HL-60/S4 treated with retinoic acid at 250 ng/mL for 4 days and 3 days (cell line): ENCODE data around the gene ZNF224.

Source experiments
- in situ Hi-C: fragments of 300-500 bp; cut with MboI; formaldehyde crosslinking; loops from 2 replicates; pipeline ENCODE4 v1.7.0; 2022; ENCODE audit warnings: low sequenced_read_pairs

The ZNF224 gene

DNA sequence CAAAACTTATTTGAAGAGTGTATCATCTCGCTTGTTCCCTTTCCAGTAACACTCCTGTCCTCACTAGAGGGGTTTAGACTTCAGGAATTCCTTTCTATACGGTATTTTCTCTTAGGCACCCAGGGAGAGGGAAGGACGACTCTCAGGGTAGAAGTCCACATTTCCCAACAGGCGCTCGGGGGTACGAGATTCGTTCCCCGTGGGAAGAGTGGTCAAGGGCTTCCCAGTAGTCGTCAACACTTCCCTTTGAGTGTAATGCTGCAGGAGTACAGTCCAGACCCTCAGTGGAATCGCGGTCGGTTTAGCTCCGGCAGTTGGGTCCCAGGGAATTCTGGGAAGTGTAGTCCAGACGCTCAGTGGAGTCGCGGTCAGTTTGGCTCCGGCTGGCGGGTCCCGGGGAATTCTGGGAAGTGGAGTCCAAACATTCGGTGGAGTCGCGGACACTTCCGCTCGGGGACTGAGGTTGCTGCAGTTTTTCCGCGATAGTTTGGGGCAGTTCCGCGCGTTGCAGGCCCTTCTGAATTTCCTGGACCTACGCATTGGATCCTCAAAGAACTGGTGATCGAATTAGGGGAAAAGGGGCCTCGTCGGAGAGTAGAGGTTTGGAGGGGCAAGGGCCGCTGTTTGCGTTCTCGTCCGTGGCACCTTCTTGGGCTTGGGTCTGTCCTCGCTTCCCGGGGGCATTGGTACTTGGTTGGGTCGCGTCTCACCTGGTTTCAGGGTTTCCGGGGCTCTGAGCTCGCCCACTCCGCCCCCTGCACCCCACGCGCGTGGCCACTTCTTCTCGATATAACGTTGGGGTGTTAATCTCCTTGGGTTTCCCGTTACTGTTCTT, at the start of gene ZNF224:
TSS of gene ZNF224 (plus strand) at position 431 of the 835 bp plus-strand sequence. CDS start 3,513 bp downstream, outside the sequence.
- in situ Hi-C loops = no loop called here

DNA sequence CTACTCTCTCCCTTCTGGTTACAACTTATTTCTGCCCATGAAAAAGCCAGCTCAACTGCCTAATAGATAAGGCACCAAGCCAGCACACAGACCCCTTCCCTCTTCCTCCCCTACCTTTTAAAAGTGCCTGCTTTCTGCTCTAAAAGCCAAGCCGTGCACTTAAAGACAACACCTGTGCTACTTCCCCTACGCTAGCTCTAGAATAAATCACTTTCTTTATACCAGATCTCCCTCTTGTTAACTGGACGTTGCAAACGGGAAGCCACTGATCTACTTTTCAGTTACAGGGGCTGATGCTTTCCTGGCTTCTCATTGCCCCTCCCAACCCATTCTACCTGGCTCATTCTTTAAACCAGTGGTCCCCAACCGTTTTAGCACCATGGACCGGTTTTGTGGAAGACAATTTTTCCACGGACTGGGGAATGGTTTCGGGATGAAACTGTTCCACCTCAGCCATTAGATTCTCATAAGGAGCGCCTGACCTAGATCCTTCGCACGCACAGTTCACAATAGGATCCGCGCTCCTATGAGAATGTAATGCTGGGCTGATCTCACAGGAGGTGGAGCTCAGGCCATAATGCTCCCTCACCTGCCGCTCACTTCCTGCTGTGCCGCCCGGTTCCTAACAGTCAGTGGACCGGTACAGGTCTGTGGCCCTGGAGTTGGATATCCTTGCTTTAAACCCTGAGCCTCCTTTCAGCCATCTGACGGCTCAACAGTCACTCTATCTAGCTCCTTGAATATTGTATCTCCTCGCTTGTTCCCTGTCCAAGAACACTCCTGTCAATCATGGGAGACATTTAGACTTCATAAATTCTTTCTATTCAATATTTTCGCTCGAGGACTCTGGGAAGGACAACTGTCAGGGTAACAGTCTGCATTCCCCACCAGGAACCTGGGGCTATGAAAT, 43.2 kb upstream of the ZNF224 start:
- in situ Hi-C loops = no loop called here

DNA sequence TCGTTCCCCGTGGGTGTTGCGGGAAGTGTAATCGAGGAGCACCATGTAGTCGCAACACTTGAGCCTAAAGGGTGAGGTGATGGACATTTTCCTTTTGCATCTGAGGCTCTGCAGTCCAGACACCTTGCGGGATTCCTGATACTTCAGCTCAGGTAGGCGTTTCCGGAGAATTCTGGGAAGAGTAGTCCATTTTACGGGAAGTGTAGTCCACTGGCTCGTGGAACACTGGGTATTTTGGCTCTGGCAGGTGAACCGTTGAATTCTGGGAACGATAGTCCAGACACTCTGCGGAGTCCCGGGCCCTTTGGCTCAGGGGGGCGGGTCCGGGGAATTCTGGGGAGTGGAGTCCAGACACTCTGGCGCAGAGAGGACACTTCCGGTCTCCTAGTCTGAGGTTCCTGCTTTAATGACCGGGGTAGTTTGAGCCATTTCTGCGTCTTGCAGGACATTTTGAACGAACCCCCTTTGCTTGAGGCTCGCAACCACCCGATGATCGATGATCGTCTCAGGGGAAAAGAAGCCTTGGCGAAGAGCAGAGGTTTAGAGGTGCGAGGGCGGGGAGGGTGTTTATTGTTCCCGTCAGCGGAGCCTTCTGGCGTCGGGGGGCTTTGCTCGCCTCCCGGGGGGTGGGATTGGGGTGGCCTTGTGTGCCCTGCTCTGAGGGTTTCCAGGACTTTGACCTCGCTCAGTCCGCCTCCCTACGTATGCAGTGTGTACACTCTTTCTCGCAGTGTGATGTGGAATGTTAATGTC, 42.3 kb upstream of the ZNF224 start, which contains the start of gene ZNF223:
TSS of gene ZNF223 (plus strand) at position 387 of the 753 bp plus-strand sequence. CDS start 3,141 bp downstream, outside the sequence.
- in situ Hi-C loops = no loop called here

DNA sequence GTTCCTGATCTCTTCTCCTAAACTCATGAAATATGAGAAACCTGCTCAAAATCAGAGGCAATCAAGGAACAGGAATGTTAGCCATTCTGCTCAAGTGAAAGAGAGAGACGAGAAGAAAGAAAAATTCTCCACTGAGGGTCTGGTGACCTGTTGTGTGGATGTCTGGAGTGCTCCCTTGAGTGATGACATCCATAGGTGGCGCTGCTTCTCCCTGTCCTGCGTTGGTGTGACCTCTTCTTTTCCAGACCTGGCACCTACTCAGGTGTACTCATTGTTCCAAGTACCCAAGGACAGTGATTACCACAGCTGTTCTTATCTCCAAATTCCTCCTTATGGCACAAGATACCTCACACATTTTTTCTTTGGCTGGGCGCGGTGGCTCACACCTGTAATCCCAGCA, 38.3 kb upstream of the ZNF224 start:
- in situ Hi-C loops = no loop called here

DNA sequence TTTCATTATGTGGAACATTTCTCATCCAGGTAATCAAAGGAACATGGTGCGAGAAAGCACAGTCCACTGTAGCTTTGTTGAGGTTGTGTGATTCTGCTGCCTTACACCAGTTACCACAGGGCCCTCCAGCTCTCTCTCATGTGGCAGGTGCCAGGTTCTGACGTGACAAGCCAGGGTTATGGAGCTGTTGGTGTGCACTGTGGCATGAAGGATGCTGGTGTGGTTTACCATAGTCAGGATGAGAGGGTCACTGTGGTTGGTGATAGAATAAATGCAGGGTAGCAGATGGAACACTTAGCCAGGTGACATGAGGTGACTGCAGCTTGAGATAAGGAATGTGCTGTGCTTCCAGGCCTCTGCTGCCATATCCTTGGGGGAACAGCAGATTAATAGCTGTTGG, 34.9 kb upstream of the ZNF224 start:
- in situ Hi-C loops = no loop called here

DNA sequence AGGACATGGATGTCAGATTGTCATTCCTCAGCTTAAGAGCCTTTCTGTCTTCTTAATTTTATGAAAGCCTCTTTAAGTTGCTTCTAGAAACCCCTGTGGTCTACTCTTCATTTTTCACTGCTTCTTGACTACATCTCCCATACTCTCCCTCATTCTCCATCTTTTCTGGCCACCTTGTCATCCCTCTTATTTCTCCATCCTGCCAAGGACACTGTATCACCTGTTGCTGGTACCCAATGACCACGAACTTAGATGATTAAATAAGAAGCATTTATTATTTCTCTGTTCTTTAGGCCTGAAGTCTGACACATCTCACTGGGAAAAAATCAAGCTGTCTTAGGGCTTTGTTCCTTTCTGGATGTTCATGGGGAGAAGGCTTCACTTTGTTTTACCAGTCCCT, 33.1 kb upstream of the ZNF224 start:
- in situ Hi-C loops = no loop called here

DNA sequence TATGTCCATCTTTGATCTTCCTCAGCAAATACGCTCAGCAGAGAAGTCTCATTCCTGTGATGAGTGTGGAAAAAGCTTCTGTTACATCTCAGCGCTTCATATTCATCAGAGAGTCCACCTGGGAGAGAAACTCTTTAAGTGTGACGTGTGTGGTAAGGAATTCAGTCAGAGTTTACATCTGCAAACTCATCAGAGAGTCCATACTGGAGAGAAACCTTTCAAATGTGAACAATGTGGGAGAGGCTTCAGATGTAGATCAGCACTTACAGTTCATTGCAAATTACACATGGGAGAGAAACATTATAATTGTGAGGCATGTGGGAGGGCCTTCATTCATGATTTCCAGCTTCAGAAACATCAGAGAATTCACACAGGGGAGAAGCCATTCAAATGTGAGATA, 27.9 kb upstream of the ZNF224 start:
- in situ Hi-C loops = no loop called here

DNA sequence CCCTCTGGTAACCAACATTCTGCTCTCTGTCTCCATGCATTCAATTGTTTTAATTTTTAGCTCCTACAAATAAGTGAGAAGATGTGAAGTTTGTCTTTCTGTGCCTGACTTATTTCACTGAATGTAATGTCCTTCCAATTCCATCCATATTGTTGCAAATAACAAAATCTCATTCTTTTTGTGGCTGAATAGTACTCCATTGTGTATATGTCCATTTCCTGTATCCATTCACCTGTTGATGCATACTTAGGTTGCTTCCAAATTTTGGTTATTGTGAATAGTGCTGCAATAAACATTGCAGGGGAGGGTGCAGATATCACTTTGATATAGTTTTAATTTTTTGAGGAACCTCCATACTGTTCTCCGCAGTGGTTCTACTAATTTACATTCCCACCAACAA, 24.7 kb upstream of the ZNF224 start:
- in situ Hi-C loops = no loop called here

DNA sequence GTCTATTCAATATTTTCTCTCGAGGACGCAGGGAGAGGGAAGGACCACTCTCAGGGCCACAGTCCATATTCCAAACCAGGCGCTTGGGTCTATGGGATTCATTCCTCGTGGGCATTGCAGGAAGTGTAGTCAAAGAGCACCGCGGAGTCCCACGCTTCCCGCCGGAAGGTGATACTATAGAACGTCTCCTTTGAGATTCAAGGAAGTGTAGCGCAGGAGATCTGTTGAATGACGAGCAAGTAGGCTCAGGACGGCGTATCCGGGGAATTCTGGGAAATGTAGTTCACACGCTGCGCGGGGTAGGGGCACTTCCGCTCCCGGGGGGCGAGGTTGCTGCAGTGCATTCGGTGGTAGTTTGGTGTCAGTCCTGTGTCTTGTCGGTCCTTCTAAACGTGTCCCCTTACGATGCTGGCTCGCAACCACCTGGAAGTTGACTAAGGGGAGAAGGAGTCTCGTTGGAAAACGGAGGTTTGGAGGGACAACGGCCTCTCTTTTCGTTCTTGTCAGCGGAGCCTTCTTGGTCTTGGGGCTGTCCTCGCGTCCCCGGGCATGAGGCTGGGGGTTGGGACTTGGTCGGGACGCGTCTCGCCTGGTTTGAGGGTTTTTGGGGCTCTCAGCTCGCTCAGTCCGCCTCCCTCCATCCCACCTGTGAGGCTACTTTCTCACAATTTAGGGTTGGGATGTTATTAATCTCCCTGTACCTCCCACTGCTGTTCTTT, 22.2 kb upstream of the ZNF224 start, which contains the start of gene ZNF284:
TSS of gene ZNF284 (plus strand) at position 336 of the 719 bp plus-strand sequence. CDS start 4,231 bp downstream, outside the sequence.
- in situ Hi-C loops = no loop called here

DNA sequence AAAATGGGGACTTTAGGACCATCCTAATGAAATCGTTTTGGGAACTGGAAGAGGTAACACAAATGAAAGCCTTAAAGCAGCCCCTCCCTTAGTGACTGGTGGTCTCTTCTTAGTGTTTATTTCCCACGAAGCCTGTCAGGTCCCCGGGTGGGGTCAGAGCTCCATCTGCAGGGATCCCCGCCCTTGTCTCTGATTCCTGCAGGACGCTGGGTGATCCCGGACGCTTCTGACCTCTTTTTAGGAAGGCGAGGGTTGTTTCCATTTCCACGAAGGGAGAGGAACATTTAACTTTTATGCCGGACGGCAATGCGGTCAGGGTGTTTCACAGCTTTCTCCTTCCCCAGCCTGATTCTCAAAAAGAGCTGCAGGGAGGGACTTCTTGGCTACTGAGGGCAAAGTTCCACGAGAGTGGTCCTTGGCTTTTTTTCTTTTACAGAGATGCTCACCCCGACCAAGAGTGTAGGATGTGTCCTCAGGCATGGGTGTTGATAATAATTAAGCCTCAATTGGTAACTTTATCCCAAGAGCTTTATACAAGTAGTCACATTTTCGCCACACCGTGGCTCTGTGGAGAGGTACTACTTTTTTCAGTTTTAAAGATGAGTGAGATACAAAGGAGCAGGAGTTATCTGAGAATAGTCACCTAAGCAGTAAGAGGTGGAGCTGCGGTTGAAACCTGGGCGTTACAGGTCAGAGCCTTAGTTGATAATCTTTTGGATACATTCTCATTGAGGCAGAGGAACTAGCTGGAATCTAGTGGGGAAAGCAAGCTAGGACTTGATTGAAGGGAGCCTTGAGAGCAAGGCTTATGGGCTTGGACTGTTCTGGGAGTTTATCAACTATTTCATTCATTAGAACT, 21.4 kb upstream of the ZNF224 start:
- in situ Hi-C loops = no loop called here

DNA sequence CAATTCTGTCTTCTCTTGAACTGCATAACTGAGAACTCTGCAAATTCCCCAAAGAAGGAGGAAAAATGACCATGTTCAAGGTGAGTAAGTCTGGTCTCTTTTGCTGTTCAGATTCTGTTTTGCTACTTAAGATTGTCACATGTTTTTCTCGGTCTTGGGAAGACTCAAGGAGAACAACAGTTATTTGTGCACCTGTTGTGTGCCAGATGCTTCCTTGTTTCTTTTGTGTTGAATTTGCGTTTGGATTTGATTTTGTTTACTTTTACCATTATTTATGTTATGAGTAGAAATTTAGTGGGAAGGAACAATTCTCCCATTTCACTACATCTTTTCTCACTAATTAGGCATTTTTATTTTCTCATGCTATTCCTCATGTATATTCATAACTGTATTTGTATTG, 17.8 kb upstream of the ZNF224 start:
- in situ Hi-C loops = no loop called here

DNA sequence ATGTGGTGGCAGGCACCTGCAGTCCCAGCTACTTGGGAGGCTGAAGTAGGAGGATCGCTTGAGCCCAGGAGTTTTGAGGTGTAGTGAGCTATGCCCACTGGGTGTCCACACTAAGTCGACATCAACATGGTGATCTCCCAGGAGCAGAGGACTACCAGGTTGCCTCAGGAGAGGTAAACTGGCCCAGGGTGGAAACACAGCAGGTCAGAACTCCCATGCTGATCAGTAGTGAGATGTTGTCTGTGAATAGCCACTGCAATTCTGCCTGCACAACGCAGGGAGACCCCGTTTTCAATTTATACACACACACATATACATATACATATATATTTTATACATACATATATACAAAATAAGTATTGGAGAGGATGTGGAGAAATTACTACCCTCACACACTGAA, 2.1 kb upstream of the ZNF224 start:
- in situ Hi-C loops = no loop called here

DNA sequence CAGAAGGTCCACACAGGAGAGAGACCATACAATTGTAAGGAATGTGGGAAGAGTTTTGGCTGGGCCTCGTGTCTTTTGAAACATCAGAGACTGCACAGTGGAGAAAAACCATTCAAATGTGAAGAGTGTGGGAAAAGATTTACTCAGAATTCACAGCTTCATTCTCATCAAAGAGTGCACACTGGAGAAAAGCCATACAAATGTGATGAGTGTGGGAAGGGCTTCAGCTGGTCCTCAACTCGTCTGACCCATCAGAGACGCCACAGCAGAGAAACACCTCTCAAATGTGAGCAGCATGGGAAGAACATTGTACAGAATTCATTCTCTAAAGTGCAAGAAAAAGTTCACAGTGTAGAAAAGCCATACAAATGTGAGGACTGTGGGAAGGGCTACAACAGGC, 13.6 kb downstream of the ZNF224 start:
- in situ Hi-C loops = no loop called here

DNA sequence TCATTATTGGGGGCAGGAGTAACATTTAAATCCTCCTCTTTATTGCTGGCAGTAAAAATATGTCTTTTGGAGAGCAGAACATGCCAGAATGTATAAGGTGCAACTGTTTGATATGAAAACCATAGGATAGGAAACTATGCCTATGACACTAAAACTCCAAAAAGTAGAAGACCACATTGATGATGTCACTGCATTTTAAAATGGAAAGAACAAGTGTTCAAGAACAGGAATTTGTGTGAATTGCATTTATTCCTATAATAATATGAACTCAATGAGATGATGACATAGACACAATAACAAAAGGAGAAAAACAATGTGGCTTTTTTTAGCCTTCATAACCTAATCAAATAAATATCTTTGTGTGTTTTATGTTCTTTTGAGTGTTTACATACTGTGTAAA, 15.3 kb downstream of the ZNF224 start:
- in situ Hi-C loops = no loop called here

DNA sequence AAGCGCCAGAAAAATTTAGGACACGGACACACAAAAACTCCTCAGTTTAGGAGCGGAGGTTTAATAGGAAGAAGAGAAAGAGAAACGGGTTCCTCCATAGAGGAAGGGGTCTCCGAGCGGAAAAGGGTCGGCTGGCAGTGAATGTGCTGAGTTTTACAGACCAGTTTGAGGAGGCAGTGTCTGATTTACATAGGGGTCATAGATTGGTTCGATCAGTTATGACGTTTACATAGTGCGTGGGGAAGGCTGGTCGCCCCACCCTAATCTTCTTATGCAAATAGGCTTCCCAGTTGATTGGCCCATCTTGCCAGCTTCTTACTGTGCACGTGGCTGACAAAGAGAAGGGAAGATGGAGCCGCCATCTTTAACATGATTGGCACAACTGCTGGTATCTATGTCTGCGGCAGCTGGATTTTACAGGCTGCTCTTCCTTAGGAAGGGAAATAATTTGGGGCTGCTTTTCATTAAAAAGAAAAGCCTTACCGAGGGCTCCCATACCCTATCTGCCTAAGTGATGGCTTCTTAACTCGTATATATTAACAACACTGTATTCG, 17.8 kb downstream of the ZNF224 start:
- in situ Hi-C loops = no loop called here

DNA sequence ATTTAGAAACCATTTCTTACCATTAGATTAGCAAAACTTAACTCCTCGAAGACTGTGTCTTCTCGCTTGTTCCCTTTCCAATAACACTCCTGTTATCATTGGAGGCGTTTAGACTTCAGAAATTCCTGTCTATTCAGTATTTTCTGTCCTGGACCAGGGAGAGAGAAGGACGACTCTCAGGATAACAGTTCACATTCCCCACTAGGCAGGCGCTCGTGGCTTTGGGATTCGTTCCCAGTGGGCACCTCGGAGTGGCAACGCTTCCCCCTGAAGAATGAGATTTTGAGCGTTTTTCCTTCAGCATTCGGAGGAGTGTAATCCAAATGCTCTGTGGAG, 18.6 kb downstream of the ZNF224 start:
- in situ Hi-C loops = no loop called here

DNA sequence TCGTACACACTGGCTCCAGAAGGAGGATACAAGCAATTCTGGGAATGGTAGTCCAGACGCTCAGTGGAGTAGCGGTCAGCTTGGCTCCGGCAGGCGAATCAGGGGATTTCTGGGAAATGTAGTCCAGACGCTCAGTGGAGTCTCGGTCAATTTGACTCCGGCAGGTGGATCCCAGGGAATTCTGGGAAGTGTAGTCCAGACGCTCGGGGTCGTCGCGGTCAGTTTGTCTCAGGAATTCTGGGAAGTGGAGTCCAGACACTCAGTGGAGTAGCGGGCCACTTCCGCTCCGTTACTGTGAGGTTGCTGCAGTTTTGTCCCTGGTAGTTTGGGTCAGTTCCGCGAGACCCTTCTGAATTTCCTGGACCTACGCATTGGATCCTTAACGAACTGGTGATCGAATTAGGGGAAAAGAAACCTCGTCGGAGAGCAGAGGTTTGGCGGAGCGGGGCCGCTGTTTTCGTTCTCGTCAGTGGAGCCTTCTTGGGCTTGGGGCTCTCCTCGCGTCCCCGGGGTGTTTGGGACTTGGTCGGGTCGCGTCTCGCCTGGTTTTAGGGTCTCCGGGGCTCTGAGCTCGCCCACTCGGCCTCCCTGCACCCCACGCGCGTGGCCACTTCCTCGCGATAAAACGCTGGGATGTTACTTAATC, 19.1 kb downstream of the ZNF224 start, which contains the start of gene ZNF225:
TSS of gene ZNF225 (plus strand) at position 262 of the 646 bp plus-strand sequence. CDS start 2,429 bp downstream, outside the sequence.
- in situ Hi-C loops = no loop called here

DNA sequence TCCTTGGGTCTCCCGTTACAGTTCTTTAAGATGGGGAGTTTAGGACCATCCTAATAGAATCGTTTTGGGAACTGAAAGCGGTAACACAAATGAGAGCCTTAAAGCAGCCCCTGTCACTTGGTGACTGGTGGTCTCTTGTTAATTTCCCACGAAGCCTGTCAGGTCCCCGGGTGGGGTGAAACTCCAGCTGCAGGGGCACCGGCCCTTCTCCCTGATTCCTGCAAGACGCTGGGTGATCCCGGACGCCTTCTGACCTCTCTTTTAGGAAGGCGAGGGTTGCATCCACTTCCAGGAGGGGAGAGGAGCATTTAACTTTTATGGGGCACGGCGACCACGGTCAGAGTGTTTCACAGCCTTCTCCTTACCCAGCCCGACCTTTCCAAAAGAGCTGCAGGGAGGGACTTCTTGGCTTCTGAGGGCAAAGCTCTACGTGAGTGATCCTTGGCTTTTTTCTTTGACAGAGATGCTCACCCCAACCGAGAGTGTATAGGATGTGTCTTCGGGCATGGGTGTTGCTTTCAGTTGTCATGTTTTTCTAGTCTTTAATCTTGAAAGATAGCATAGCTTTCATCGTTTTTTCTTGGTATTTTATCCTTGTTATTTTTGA, 19.7 kb downstream of the ZNF224 start:
- in situ Hi-C loops = no loop called here
